ENCODE results near the gene CMTM5. TPM values are rescaled to one million over a fixed set of nuclear protein-coding genes. Genes with fewer than 3 reads are reported as not detected.

Gene CMTM5
- polyA plus RNA-seq, 1 donor (not counting 4 experiments of a cell fraction or from before 2014, with no cell fraction given): not detected

DNA sequence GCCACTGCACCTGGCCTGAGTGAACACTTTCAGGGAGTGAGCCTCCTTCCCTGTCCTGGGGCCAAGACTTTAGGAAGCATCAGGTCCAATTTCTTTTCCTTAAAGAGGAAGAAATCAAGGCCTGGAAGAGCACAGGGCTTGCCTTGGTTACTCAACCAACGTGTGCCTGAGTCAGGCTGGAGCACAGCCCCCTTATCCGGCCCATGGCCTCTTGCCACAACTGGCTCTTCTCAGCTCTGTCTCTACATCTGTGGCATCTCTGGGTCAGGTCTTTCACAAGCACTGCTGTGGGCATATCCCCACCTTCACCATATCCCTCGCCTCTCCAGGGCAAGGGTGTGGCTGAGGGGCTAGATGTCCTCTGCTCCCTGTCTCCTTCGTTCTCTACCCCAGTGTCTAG lies 24.4 kb downstream of the CMTM5 start:
- H3K79me2 ChIP-seq (ENCODE audit: control insufficient read depth, insufficient read depth, low read length): no peaks in the 10 kb centered on the region
- no peaks in the 10 kb centered on the region for H3K9me3 ChIP-seq (ENCODE audit: control insufficient read depth, low read depth, low read length)
- H3K9me1 ChIP-seq (ENCODE audit: control insufficient read depth, extremely low read depth, insufficient read depth, low read length): no peaks in the 10 kb centered on the region
- no peaks in the 10 kb centered on the region for H3K4me1 ChIP-seq (ENCODE audit: control insufficient read depth, extremely low read depth, insufficient read depth, low read length)
- no peak overlapping the region for H3K4me2 ChIP-seq (ENCODE audit: control insufficient read depth, extremely low read depth, insufficient read depth, low read depth, low read length)
- no peak for FAIRE-seq
- H3K36me3 ChIP-seq (ENCODE audit: control insufficient read depth in 2 of 2, extremely low read depth in 1 of 2, insufficient read depth in 2 of 2, low read length in 2 of 2): no peaks in the 10 kb centered on the region
- DNase-seq (ENCODE audit: low read depth, low spot score): no peak
- TF ChIP-seq, protein P1, sequence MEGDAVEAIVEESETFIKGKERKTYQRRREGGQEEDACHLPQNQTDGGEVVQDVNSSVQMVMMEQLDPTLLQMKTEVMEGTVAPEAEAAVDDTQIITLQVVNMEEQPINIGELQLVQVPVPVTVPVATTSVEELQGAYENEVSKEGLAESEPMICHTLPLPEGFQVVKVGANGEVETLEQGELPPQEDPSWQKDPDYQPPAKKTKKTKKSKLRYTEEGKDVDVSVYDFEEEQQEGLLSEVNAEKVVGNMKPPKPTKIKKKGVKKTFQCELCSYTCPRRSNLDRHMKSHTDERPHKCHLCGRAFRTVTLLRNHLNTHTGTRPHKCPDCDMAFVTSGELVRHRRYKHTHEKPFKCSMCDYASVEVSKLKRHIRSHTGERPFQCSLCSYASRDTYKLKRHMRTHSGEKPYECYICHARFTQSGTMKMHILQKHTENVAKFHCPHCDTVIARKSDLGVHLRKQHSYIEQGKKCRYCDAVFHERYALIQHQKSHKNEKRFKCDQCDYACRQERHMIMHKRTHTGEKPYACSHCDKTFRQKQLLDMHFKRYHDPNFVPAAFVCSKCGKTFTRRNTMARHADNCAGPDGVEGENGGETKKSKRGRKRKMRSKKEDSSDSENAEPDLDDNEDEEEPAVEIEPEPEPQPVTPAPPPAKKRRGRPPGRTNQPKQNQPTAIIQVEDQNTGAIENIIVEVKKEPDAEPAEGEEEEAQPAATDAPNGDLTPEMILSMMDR (optimal IDR thresholded peaks at IDR 0.05 in 1 of 3, IDR thresholded peaks at IDR 0.05 in 1 of 3, conservative IDR thresholded peaks at IDR 0.05 in 1 of 3; ENCODE audit: extremely low read depth in 1 of 3, insufficient read depth in 2 of 3, low read length in 3 of 3): no peak
- TF ChIP-seq EZH2 (IDR thresholded peaks at IDR 0.05; ENCODE audit: low read length): no peak
- dilution Hi-C loops (cut with MboI; ENCODE audit: extremely low pct_ligation_motif_present, low sequenced_read_pairs): no loop called here
- H3K4me3 ChIP-seq (ENCODE audit: control insufficient read depth in 2 of 3, extremely low read depth in 1 of 3, insufficient read depth in 2 of 3, low read depth in 1 of 3, low read length in 3 of 3): no peak overlapping the region
- peaks cover 8% of the 10 kb centered on the region for H3K27me3 ChIP-seq (ENCODE audit: control insufficient read depth, extremely low read depth, insufficient read depth, low read length)
- no peak overlapping the region for H2AFZ ChIP-seq (ENCODE audit: control insufficient read depth, low read length)
- H3K27ac ChIP-seq (ENCODE audit: control insufficient read depth, insufficient read depth, low read length): no peak overlapping the region
- H3K9ac ChIP-seq (ENCODE audit: control insufficient read depth, extremely low read depth, insufficient read depth, low read length): no peak overlapping the region
- H4K20me1 ChIP-seq (ENCODE audit: control insufficient read depth, extremely low read depth, insufficient read depth, low read length): no peaks in the 10 kb centered on the region

DNA sequence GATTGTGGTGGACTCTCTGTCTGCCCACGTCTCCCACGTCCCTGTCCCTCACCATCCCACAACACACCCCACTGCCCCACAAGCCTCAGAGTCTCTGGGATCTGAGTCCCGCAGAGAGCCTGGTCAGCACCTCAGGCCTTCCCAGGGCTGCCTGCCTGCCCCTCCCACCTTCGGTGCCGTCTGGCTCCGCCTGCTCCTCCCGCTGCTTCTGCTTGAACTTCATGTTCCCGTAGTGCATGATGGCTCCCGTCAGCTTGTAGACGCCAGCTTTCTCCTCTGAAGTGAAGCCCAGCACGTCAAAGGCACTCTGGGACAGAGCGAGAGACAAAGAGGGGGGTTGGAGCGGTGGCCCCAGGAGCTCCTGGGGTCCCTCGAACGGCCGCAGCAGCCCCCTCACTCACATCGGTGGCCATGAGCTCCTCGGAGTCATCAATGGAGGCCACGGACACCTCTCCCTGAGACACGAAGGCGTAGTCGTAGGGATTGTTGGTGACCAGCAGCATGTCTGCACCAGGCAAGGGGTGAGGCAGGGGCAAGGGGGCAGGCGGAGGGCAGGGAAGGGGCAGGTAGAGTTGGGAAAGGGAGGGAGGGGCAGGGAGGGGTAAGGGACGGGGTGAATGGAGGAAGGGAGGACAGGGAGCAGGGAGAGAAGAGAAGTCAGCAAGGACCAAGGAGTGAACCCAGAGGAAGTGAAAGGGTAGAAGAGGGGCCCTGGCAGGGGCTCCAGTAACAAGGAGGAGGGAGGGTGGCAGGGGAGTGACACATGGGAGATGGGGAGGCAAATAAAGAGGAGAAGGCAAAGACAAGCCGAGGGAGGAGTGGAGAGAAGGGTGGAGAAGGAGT lies 25.7 kb downstream of the CMTM5 start:
- no peak overlapping the region for H3K4me3 ChIP-seq (ENCODE audit: control insufficient read depth in 2 of 3, extremely low read depth in 1 of 3, insufficient read depth in 2 of 3, low read depth in 1 of 3, low read length in 3 of 3)
- H4K20me1 ChIP-seq (ENCODE audit: control insufficient read depth, extremely low read depth, insufficient read depth, low read length): no peaks in the 10 kb centered on the region
- no peak overlapping the region for H3K27ac ChIP-seq (ENCODE audit: control insufficient read depth, insufficient read depth, low read length)
- H3K79me2 ChIP-seq (ENCODE audit: control insufficient read depth, insufficient read depth, low read length): no peaks in the 10 kb centered on the region
- dilution Hi-C loops (cut with MboI; ENCODE audit: extremely low pct_ligation_motif_present, low sequenced_read_pairs): no loop called here
- no peak overlapping the region for H2AFZ ChIP-seq (ENCODE audit: control insufficient read depth, low read length)
- FAIRE-seq: no peak
- no peaks in the 10 kb centered on the region for H3K36me3 ChIP-seq (ENCODE audit: control insufficient read depth in 2 of 2, extremely low read depth in 1 of 2, insufficient read depth in 2 of 2, low read length in 2 of 2)
- H3K27me3 ChIP-seq (ENCODE audit: control insufficient read depth, extremely low read depth, insufficient read depth, low read length): peaks cover 12% of the 10 kb centered on the region
- H3K4me1 ChIP-seq (ENCODE audit: control insufficient read depth, extremely low read depth, insufficient read depth, low read length): no peaks in the 10 kb centered on the region
- no peak overlapping the region for H3K9ac ChIP-seq (ENCODE audit: control insufficient read depth, extremely low read depth, insufficient read depth, low read length)
- TF ChIP-seq, protein P1 (optimal IDR thresholded peaks at IDR 0.05 in 1 of 3, IDR thresholded peaks at IDR 0.05 in 1 of 3, conservative IDR thresholded peaks at IDR 0.05 in 1 of 3; ENCODE audit: extremely low read depth in 1 of 3, insufficient read depth in 2 of 3, low read length in 3 of 3): no peak
- no peak for TF ChIP-seq EZH2 (IDR thresholded peaks at IDR 0.05; ENCODE audit: low read length)
- no peak for DNase-seq (ENCODE audit: low read depth, low spot score)
- no peaks in the 10 kb centered on the region for H3K9me1 ChIP-seq (ENCODE audit: control insufficient read depth, extremely low read depth, insufficient read depth, low read length)
- no peak overlapping the region for H3K4me2 ChIP-seq (ENCODE audit: control insufficient read depth, extremely low read depth, insufficient read depth, low read depth, low read length)
- no peaks in the 10 kb centered on the region for H3K9me3 ChIP-seq (ENCODE audit: control insufficient read depth, low read depth, low read length)

All from keratinocyte (primary cell).